OCI-M2 (cell line): ENCODE data around the gene RBPMS2.

Experiments
- DNase-seq: peaks from one replicate; lab custom pipeline; 2025; ENCODE audit not compliant: unreplicated experiment; lab: John Stamatoyannopoulos, UW

RBPMS2 gene

GRCh38 chr15:64731012-64731804 is 44.2 kb downstream of the RBPMS2 start:
- peak; percentile 30 for DNase-seq

- DNase-seq = no peak
These were observed 45.2 kb downstream of the RBPMS2 start for GRCh38 chr15:64730151-64730550.

- DNase-seq = no peak
These were observed 55.2 kb downstream of the RBPMS2 start for GRCh38 chr15:64720188-64720587.

- DNase-seq = no peak
These were observed 57.5 kb downstream of the RBPMS2 start for GRCh38 chr15:64717735-64718495.

- no peak for DNase-seq
These were observed 58.3 kb downstream of the RBPMS2 start for GRCh38 chr15:64717130-64717529.

- no peak for DNase-seq
These were observed 58.9 kb downstream of the RBPMS2 start for GRCh38 chr15:64716452-64716851.

GRCh38 chr15:64713592-64713991 is 61.8 kb downstream of the RBPMS2 start:
- DNase-seq = no peak

- DNase-seq = no peak
These were observed 63.0 kb downstream of the RBPMS2 start for GRCh38 chr15:64712353-64712752.

GRCh38 chr15:64710676-64711428 is 64.5 kb downstream of the RBPMS2 start:
- no peak for DNase-seq

- no peak for DNase-seq
These were observed 69.1 kb downstream of the RBPMS2 start for GRCh38 chr15:64706011-64706911.

GRCh38 chr15:64705006-64705405 is 70.4 kb downstream of the RBPMS2 start:
- no peak for DNase-seq

- DNase-seq = no peak
These were observed 71.8 kb downstream of the RBPMS2 start for GRCh38 chr15:64703632-64703959.

- peak; percentile 37 for DNase-seq
These were observed 72.4 kb downstream of the RBPMS2 start for GRCh38 chr15:64702816-64703631.

GRCh38 chr15:64701482-64702184 is 73.8 kb downstream of the RBPMS2 start:
- no peak for DNase-seq

- no peak for DNase-seq
These were observed 74.3 kb downstream of the RBPMS2 start for GRCh38 chr15:64701051-64701450.

- DNase-seq = no peak
These were observed 75.5 kb downstream of the RBPMS2 start for GRCh38 chr15:64699751-64700388.

- no peak for DNase-seq
These were observed 76.6 kb downstream of the RBPMS2 start for GRCh38 chr15:64698823-64699222.

- DNase-seq = no peak
These were observed 77.4 kb downstream of the RBPMS2 start for GRCh38 chr15:64697911-64698369.

- no peak for DNase-seq
These were observed 78.9 kb downstream of the RBPMS2 start for GRCh38 chr15:64696481-64696880.
